Liver (tissue), 9 donors: ENCODE data around the gene MEGF10. TPM values are rescaled to one million over a fixed set of nuclear protein-coding genes. Genes with fewer than 3 reads are reported as not detected.

ENCODE experiments used
- DNase-seq: peaks from one replicate; pipeline ENCODE4 v3.0.0-alpha.2; 2017; ENCODE audit warnings: low spot score
- H3K27ac ChIP-seq, 2 donors: one replicate each; pipeline ENCODE4 v1.7.0; 2013; ENCODE audit warnings: inconsistent platforms in 2 of 2, low read length in 2 of 2, control low read depth in 1 of 2, low read depth in 1 of 2, mild to moderate bottlenecking in 1 of 2
- H3K27me3 ChIP-seq, 4 donors: one replicate each; pipeline versions ENCODE4 v1.6.1 to v1.7.0; 2013; ENCODE audit warnings: low read length in 3 of 4, inconsistent platforms in 1 of 4, mild to moderate bottlenecking in 1 of 4, moderate library complexity in 1 of 4; ENCODE audit not compliant: control insufficient read depth in 4 of 4, insufficient read depth in 4 of 4
- H3K36me3 ChIP-seq, 4 donors: one replicate each; pipeline versions ENCODE4 v1.6.1 to v1.7.0; 2013; ENCODE audit warnings: low read length in 3 of 4, mild to moderate bottlenecking in 3 of 4, low read depth in 1 of 4, moderate library complexity in 1 of 4; ENCODE audit not compliant: control insufficient read depth in 4 of 4, insufficient read depth in 3 of 4
- H3K4me1 ChIP-seq, 4 donors: one replicate each; pipeline versions ENCODE4 v1.6.1 to v1.7.0; 2013; ENCODE audit warnings: low read length in 3 of 4, mild to moderate bottlenecking in 3 of 4, moderate library complexity in 1 of 4; ENCODE audit not compliant: control insufficient read depth in 4 of 4, insufficient read depth in 4 of 4
- H3K4me3 ChIP-seq, 3 donors: one replicate each; pipeline versions ENCODE4 v1.6.1 to v1.7.0; 2013; ENCODE audit warnings: low read length in 3 of 3, control low read depth in 1 of 3, low read depth in 1 of 3, mild to moderate bottlenecking in 1 of 3
- H3K9ac ChIP-seq, 2 donors: one replicate each; pipeline ENCODE4 v1.7.0; 2013; ENCODE audit warnings: low read length in 2 of 2, mild to moderate bottlenecking in 2 of 2, moderate library complexity in 2 of 2, control low read depth in 1 of 2, low read depth in 1 of 2
- H3K9me3 ChIP-seq, 4 donors: one replicate each; pipeline versions ENCODE4 v1.6.1 to v1.7.0; 2013; ENCODE audit warnings: low read length in 3 of 4; ENCODE audit not compliant: control insufficient read depth in 4 of 4
- CTCF ChIP-seq: fragments of 150-350 bp; IDR thresholded peaks from 2 replicates; pipeline ENCODE4 v1.5.1; 2017; ENCODE audit warnings: improper control_type of control experiment, low read depth, low read length; ENCODE audit not compliant: missing input control
- EGR1 ChIP-seq, 2 donors: IDR thresholded peaks; 2 replicates each; pipeline ENCODE4 v1.6.1; 2016 to 2018; ENCODE audit warnings: antibody characterized with exemption in 2 of 2, low read depth in 2 of 2
- FOXA1 ChIP-seq: IDR thresholded peaks from 2 replicates; pipeline ENCODE4 v1.6.1; 2016; ENCODE audit warnings: antibody characterized with exemption
- FOXA2 ChIP-seq: IDR thresholded peaks from 2 replicates; pipeline ENCODE4 v1.6.1; 2016; ENCODE audit warnings: antibody characterized with exemption
- GABPA ChIP-seq, 2 donors: IDR thresholded peaks in 1 of 2; conservative IDR thresholded peaks in 1 of 2; 2 replicates each; pipeline ENCODE4 v1.6.1; 2016; ENCODE audit warnings: antibody characterized with exemption in 2 of 2, mild to moderate bottlenecking in 1 of 2, moderate library complexity in 1 of 2
- HNF4G ChIP-seq: IDR thresholded peaks from 2 replicates; pipeline ENCODE4 v1.6.1; 2016; ENCODE audit warnings: antibody characterized with exemption
- JUND ChIP-seq, 2 donors: IDR thresholded peaks; 2 replicates each; pipeline ENCODE4 v1.6.1; 2016; ENCODE audit warnings: antibody characterized with exemption in 2 of 2
- MAX ChIP-seq: IDR thresholded peaks from 2 replicates; pipeline ENCODE4 v1.6.1; 2016; ENCODE audit warnings: antibody characterized with exemption
- RAD21 ChIP-seq, 2 donors: IDR thresholded peaks; 2 replicates each; pipeline ENCODE4 v1.6.1; 2016; ENCODE audit warnings: antibody characterized with exemption in 2 of 2, mild to moderate bottlenecking in 2 of 2
- REST ChIP-seq: IDR thresholded peaks from 2 replicates; pipeline ENCODE4 v1.6.1; 2016; ENCODE audit warnings: antibody characterized with exemption, mild to moderate bottlenecking
- TAF1 ChIP-seq: conservative IDR thresholded peaks from 2 replicates; pipeline ENCODE4 v1.6.1; 2016; ENCODE audit warnings: antibody characterized with exemption, mild to moderate bottlenecking
- YY1 ChIP-seq: IDR thresholded peaks from 2 replicates; pipeline ENCODE4 v1.6.1; 2016; ENCODE audit warnings: antibody characterized with exemption, mild to moderate bottlenecking
- WGBS: extraction: QIAGEN DNeasy Blood & Tissue Kit; methylation state at CpG from one replicate; pipeline ENCODE4 v1.1.7; 2013; 5-methylcytosine and 5-hydroxymethylcytosine counted together
- polyA plus RNA-seq, 2 donors: library from polyadenylated mRNA; stranded (reverse) in 1 of 2; unstranded in 1 of 2; fragments of 200-250 nt in 1 of 2; fragments of >200 nt in 1 of 2; fragmentation: Nextera tagmentation in 1 of 2; extraction: Ambion mirVana in 1 of 2; gene quantifications; one replicate each; pipeline versions ENCODE4 v1.2.1 to v1.2.3, GENCODE V29; 2013 to 2015
- total RNA-seq, 2 donors: library from RNA; depleted of rRNA; stranded (reverse); fragments of >200 nt; gene quantifications; one replicate each; pipeline ENCODE4 v1.2.3, GENCODE V29; 2014
- donor health status: healthy.
- donor health status: healthy.
- donor health status: healthy.
- donor health status: healthy.
- donor health status: healthy.

The MEGF10 gene
- total and polyA plus RNA-seq, 4 donors: 0.05 to 1.0 (median 0.33) TPM; not detected in 1

- Histone ChIP-seq H3K9ac (no peak overlapping the region), H3K27me3 (peaks cover 0 to 2% (median 0%) of the 10 kb centered on the region in 4 donors), H3K4me3 (no peak overlapping the region), H3K36me3 (no peaks in the 10 kb centered on the region), H3K4me1 (no peaks in the 10 kb centered on the region), H3K9me3 (no peaks in the 10 kb centered on the region), H3K27ac (no peak overlapping the region)
- no peak for TF ChIP-seq REST
- WGBS: 68% methylated on average over 3 of the region's 3 CpGs
- DNase-seq: no peak
These were observed 22.8 kb downstream of the MEGF10 start for GRCh38 chr5:127313379-127313778.

GRCh38 chr5:127313847-127314473 is 23.4 kb downstream of the MEGF10 start:
- no peaks in the 10 kb centered on the region for H3K9me3 ChIP-seq
- no peaks in the 10 kb centered on the region for H3K36me3 ChIP-seq
- H3K4me1 ChIP-seq: no peaks in the 10 kb centered on the region
- H3K9ac ChIP-seq: no peak overlapping the region
- no peak overlapping the region for H3K27ac ChIP-seq
- peak; percentile 78 for DNase-seq
- 32% methylated on average over 7 of the region's 7 CpGs for WGBS
- peaks cover 0 to 2% (median 0%) of the 10 kb centered on the region in 4 donors for H3K27me3 ChIP-seq
- peak; percentile 76 to 86 for TF ChIP-seq RAD21 (IDR thresholded peaks at IDR 0.05)
- no peak for TF ChIP-seq HNF4G
- no peak for TF ChIP-seq YY1
- peak; percentile 67 for TF ChIP-seq CTCF
- TF ChIP-seq EGR1 (IDR thresholded peaks at IDR 0.05; ENCODE audit: low read depth in 2 of 2): no peak
- no peak for TF ChIP-seq TAF1
- no peak for TF ChIP-seq JUND (IDR thresholded peaks at IDR 0.05)
- TF ChIP-seq REST: no peak
- TF ChIP-seq FOXA1: no peak
- no peak for TF ChIP-seq MAX
- no peak for TF ChIP-seq FOXA2
- no peak for TF ChIP-seq GABPA (IDR thresholded peaks at IDR 0.05 in 1 of 2, conservative IDR thresholded peaks at IDR 0.05 in 1 of 2)
- H3K4me3 ChIP-seq: no peak overlapping the region
